Fibroblast of pulmonary artery (primary cell): ENCODE measurements around the gene ZNF469.
"Not testable (repeated sequence)": the region's sequence is repeated elsewhere in the genome, so short reads cannot be mapped to it uniquely, and the experiment has no call there.

Experiments
- DNase-seq: peaks from one replicate; pipeline ENCODE4 v3.0.0-alpha.2; 2010; ENCODE audit warnings: low read depth
- H3K4me3 ChIP-seq: replicated peaks from 2 replicates; pipeline ENCODE4 v1.5.1; 2011; ENCODE audit warnings: low read depth, mild to moderate bottlenecking, control low read depth, low read length, moderate library complexity
- CTCF ChIP-seq: IDR thresholded peaks from 2 replicates; pipeline ENCODE4 v1.5.1; 2011; ENCODE audit warnings: mild to moderate bottlenecking, control low read depth, low read length, inconsistent platforms; ENCODE audit errors: missing control alignments

Gene ZNF469

GRCh38 chr16:88406096-88407041 is 23.6 kb downstream of the ZNF469 start:
- DNase-seq, result no peak
- no peak for TF ChIP-seq CTCF
- no peak overlapping the region for H3K4me3 ChIP-seq

GRCh38 chr16:88407042-88407420 is 24.3 kb downstream of the ZNF469 start:
- no peak for TF ChIP-seq CTCF
- no peak overlapping the region for H3K4me3 ChIP-seq
- DNase-seq, result no peak

GRCh38 chr16:88407807-88408206 is 25.0 kb downstream of the ZNF469 start:
- H3K4me3 ChIP-seq, result no peak overlapping the region
- DNase-seq, result no peak
- TF ChIP-seq CTCF, result no peak

- no peak for DNase-seq
- no peak overlapping the region for H3K4me3 ChIP-seq
- TF ChIP-seq CTCF, result no peak
Measured at GRCh38 chr16:88408561-88409142, 25.9 kb downstream of the ZNF469 start.

- no peak overlapping the region for H3K4me3 ChIP-seq
- DNase-seq, result no peak
- TF ChIP-seq CTCF, result no peak
Measured at GRCh38 chr16:88409296-88410065, 26.7 kb downstream of the ZNF469 start.

GRCh38 chr16:88410297-88410968 is 27.7 kb downstream of the ZNF469 start:
- H3K4me3 ChIP-seq, DNase-seq: not testable (repeated sequence)

- no peak for TF ChIP-seq CTCF
- no peak overlapping the region for H3K4me3 ChIP-seq
- DNase-seq, result no peak
Measured at GRCh38 chr16:88411951-88412576, 29.3 kb downstream of the ZNF469 start.
